ENCODE results near the gene AMACR.
A peak's percentile ranks its signal among the peaks of the same experiment; 100 is the strongest.

The AMACR gene

DNA sequence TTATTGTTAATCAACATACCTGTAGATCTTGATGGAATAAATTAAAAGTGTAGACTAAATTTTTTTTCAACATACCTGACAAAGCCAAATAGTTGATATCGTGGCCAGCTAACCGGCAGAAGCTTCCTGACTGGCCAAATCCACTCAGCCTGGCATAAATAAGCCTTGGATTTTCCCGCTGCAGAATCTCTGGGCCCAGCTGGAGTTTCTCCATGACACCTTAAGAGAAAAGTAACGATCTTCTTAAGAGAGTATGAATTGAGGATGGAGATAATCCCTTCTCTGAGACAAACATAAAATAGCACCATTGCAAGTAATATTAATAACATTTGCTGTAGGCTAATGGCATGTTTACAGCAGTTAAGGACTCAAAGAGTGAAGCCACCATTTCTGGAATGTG, 2.2 kb downstream of the AMACR start:
- DNase-seq (ENCODE audit: low read depth) = no peak

DNA sequence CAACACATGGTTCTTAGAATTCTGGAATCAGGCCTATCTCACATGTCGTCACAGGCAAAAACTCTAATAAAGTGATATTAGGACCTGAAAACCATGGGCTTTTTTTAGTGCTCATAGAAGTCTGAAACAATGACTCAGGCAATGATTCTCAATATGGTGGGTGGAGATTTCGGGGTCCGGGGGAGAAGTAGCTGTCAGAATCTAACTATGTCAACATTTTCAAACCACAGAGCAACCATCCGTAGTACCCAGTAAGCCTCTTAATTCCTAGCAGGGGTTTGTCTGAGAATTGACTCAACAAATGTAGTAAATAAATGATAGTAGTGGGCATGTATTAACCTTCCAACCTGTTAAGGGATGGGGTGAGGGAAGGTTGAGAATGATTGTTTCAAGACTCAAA, 2.6 kb downstream of the AMACR start:
- no peak for DNase-seq (ENCODE audit: low read depth)

DNA sequence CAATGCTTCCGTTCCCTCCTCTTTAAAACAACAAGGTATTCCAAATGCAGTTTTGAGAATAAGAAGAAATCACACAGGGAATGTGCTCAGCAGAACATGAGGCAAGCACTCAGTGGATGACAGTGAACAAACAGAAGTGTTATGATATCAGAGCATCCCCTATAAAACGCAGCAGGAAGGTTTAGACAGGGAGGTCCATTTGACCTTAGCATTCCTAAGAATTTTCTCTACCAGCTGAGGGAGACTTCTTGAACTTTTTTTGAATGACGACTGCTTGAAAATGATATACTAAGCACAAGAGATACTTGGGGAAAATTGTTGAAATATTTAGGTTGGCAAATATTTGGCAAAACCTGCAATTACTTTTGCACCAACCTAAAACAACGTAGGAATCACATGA, 3.9 kb downstream of the AMACR start:
- DNase-seq (ENCODE audit: low read depth) = no peak

DNA sequence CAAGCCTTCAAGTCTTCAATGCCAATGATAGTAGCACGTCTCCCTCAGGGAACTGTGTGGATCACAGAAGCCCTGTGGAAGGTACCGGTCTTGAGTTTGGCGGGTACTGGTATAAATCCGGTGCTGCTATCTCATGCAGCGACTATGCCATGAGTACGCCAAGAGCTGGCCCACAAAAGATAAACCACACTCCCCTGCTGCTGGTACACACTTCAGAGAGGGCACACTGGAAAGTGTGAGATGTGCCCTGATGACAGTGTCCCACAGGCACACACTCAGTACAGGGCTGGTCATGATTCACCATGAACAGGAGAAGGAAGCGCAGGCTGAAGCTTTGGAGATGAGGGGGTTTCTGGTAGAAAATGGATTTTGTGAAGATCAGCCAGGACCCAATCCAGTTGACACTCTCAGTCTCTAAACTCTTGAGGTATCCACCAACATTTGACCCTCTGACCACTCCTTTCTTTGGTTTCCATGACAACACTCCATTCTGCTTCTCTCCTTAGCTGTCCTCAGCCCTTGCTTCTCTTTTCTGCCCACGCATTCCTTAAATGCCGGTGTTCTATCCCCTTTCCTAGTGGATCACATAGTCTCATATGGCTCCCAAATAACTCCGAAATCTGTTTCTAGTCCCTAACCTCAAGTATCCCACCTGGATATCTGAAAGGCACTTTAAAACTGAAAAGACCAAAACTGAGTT, 5.1 kb downstream of the AMACR start:
- DNase-seq (ENCODE audit: low read depth) = no peak

DNA sequence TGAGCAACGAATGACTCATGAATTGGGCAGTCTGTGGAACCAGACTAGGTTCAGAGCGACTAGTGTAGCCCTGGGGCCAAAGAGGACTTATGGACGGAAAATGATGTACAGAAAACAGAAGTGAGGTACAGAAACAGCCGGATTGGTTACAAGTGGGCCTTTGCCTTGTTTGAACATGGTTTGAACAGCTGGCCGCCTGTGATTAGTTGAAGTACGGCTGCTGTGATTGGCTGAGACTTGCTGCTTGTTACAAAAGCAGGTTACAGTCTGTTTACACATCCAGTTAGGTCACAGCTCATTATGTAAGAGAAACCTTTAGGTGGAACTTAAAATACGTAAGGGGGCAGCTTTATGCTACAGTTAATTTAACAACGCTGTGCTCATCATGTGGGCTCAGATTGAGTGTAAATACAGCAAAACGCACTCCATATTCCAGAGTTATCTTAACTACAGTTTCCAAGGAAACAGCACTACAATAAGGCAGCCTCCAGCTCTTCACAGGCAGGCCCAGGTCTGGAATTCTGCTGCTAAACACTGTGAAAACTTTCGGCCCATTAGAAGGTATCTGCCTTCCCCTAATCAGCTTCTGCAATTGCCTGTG, 6.5 kb downstream of the AMACR start:
- no peak for DNase-seq (ENCODE audit: low read depth)

DNA sequence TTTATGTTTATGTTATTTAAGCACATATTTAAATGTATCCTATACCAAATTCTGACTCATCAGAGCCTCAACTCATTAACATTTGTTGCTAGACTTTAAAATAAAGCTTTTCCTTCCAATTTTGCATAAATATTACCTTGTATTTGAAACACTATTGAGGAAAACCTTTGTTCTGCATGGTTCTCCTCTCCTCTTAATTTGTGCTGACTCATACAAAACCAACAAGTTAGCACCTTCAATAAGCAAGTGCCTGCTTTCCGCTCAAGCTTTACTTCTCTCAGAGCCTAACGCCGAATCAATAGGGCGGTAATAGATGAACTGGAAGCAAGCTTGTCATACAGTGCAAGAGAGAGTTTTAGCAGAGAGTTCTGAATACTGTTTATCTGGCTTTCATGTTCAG, 7.9 kb downstream of the AMACR start:
- no peak for DNase-seq (ENCODE audit: low read depth)

DNA sequence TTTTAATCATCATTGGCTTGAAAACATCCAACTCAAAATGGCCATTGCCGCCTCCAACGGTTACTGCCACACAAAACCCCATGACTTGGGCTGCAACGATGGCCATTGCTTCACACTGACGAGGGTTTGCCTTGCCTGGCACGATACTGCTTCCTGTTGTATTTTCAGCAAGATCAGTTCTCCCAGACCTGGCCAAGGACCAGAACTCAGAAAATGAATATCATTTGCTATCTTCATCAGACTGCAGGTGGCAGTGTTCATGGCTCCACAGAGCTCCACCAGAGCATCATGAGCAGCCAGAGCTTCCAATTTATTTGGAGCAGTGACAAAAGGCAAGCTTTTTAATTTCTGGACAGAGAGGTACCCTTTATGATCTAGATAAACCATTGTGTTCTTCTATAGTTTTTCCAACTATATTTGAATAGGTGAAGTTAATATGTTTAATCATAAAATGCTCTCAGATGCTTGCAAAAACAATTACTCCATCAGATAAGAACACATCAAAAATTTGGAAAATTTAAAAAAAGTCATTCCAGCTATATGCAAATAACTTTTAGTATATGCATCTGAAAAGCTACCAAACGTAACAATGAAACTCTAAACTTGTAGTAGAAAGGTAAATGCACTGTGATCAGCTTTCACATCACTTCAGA, 10.4 kb downstream of the AMACR start:
- DNase-seq (ENCODE audit: low read depth) = peak; percentile 29

DNA sequence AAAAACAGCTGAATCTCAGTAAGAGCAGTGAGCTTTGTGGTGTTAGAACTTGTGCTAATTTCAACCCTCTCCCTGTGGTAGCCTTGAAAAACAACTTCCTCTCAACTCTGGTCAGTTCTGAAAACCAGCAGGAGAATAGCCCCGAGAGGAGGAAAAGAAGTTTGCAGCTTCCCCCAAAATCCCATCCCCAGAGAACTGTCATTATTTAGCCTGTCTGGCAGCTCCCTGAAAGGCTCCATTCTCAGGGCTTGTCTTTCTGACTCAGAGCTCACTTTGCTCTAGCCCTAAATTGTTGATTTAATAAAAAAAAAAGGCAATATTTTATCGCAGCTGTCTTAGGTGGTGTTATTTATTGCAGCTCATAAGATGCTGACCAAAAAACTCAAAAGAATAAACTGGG, 12.0 kb downstream of the AMACR start:
- DNase-seq (ENCODE audit: low read depth) = no peak

DNA sequence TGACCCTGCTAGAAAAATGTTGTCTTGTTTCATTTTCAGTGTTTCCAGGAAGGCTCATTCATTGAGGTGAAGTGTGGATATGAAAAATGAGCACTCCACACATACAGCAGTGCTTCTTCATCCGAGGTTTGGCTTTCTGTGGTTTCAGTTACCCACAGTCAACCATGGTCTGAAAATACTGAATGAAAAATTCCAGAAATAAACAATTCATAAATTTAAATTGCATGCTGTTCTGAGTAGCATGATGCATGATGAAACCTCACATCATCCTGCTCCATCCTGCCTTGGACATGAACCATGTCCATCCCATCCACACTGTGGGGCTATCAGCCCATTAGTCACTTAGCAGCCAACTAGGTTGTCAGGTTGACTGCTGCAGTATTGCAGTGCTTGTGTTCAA, 13.0 kb downstream of the AMACR start:
- no peak for DNase-seq (ENCODE audit: low read depth)

DNA sequence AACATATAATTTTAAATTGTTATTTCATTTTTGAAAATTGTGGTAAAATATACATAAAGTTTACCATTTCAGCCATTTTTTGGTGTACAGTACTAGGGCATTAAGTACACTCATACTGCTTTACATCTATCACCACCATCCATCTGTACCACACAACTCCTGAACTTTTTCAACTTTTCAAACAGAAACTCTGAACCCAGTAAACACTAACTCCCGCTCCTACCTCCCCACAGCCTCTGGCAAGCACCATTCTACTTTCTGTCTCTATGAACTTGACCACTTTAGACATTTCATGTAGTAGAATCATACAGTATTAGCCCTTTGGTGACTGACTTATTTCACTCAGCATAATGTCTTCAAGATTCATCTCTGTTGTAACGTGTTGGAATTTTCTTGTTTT, 15.0 kb downstream of the AMACR start:
- no peak for DNase-seq (ENCODE audit: low read depth)

DNA sequence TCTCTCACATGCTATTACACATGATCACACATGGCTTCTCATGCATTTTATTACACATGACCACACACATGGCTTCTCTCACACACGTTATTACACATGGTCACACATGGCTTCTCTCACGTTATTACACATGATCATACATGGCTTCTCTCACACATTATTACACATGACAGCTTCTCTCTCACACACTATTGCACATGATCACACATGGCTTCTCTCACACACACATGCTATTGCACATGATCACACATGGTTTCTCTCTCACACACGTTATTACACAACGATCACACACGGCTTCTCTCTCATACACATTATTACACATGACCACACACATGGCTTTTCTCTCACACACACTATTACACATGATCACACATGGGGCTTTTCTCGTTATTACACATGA, 22.4 kb downstream of the AMACR start:
- DNase-seq (ENCODE audit: low read depth) = no peak

DNA sequence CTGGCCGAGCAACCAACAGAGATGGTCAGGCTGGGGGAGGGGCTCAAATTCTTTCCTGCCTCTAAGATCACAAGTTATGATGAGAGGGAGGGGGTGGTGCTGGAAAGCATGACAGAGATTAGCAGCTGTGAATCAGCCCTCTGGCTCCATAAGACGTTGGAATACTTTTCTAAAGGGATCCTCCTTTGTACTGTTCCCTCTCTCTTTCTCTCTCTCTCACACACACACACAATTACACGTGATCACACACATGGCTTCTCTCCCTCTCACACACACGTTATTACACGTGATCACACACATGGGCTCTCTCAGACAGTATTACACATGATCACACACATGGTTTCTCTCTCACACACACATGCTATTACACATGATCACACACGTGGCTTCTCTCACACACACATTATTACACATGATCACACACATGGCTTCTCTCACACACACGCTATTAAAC, 23.2 kb downstream of the AMACR start, which contains the start of gene SLC45A2:
TSS of gene SLC45A2 (minus strand) at position 23 of the 454 bp plus-strand sequence. CDS start 110 bp downstream, outside the sequence.
- no peak for DNase-seq (ENCODE audit: low read depth)

DNA sequence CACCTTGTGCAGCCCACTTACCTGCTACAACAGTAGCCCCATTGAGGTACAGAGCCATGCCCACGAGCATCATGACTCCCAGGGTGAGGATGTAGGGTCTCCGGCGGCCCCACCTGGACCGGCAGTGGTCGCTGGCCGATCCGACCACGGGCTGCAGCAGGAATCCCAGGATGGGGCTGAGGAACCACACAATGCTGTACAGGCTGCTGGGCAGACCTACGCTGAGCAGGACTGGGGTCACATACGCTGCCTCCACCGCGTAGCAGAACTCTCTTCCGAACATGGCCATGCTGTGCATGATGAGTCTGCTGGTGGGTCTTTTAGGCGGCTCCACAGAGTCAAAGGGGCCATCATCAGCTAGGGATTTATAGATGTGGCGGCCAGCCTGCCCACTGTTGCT, 23.7 kb downstream of the AMACR start:
- DNase-seq (ENCODE audit: low read depth) = no peak

DNA sequence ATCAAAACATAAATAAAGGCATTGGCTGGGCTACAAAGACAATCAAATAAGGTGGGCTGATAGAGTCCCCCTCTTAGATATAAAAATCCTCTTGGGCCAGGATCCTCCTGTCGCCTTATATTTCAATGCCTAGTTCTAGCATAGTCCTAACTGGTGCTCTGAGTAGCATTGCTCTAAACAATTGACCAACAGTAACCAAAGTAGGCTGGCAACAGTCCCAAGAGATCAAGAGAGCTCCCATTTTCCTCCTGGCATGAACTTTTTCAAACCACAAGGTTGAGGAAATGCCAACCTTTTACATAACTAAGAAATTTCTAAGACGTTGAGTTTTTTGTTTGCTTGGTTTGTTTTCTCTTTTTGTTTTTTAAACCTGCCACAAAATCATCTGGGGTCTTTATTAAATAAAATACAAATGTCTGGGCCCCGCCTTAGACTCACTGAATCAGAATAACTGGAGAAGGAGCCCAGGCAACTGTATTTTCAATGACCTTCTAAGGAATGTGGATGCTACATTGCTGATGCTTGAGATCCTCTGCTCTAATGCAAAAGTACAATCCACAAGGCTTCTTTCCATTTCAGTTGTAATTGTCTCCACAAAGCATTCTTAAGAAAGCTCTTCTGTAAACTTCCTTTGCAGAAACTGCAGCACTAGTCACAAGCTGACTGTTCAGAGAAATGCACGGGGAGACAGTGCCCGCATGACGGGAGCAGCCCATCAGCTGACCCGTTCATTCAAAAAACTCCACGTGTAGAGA, 26.3 kb downstream of the AMACR start:
- DNase-seq (ENCODE audit: low read depth) = no peak

DNA sequence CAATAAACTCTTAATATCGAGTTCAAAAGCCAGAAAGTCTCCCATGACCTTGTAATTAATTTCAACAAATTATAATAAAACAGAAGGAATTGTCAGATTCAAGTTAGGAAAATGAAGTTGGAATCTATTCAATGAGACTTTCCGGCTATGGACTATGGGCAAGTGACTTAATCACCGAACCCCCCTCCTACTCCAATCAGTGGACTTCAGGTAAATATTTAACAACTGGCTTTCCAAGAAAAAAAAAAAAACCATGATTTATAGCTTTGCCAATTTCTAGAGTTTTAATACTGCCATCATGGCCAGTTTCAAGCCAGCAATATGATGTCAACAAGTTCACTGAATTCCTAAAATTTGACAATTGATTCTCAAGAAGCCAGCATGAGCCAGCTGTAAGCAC, 27.8 kb downstream of the AMACR start:
- no peak for DNase-seq (ENCODE audit: low read depth)

DNA sequence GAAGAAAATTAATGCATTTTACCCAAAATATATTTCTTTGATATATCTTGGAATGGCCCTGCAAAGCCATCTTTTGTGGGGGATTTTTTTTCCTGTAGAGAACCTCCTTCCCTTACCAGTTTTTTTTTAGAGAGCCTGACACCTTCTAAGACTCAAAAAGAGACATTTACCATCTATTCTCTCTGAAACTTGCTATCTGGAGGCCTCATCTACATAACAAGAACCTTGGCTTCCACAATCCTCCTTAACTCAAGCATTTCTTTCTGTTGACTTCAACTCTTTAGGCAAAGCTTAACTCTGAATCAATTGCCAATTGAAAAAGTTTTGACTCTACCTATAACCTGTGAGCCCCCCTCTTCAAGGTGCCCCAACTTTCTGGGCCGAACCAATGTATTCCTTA, 29.5 kb downstream of the AMACR start:
- DNase-seq (ENCODE audit: low read depth) = no peak

DNA sequence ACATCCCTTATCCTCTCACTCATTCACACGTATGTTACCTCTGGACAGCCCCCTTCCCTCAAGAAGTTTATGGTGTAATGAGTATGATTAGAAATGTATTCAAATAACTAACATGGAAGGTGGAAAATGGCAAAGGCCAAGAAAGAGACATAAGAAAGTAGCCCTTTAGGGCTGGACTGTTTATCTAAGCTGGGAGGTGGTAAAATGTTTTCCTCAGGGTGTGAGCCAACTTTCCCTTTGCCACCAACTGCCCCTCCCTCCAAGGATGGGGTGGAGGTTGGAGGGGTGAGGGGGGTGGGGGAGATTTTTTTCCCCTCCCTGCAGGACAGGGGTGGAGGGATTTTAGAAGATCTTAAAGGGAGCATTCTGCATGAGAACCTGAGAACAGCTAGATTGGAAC, 31.5 kb downstream of the AMACR start:
- no peak for DNase-seq (ENCODE audit: low read depth)

DNA sequence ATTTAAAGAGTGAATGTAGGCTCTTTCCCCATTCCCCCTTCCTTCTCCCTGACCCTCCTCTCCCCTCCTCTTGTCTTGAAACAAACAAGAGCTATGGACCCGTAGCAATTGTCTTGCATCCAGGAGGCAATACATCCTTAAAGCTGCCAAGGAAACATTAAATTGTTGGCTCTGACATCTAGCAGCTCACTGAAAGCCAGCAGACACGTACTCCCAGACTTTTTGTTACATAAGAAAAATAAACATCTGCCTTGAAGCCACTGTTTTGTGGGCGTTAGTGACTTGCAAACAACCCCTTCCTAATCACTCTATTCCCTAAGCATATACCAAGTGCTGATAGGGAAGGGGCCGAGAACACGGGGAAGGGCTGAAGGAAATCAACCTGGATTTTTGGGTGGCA, 32.0 kb downstream of the AMACR start:
- DNase-seq (ENCODE audit: low read depth) = no peak

DNA sequence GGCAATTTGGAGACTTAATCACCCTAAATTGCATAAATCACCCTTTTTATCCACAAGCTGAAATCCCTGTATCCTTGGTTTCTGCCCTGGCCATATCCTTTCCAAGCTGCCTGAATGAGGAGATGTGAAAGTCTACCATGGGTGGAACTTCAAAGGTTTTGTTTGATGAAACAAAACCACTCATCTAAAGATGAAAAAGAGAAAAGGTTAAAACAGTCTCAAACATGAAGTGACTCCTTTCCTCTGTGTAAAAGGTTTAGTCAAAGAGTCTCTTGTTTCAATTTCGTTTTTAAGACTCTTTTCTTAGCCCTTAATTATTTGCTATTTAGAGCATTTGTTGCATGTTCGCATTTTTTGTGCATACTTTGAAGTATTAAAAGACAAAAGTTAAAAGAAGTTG, 34.6 kb downstream of the AMACR start:
- DNase-seq (ENCODE audit: low read depth) = no peak

DNA sequence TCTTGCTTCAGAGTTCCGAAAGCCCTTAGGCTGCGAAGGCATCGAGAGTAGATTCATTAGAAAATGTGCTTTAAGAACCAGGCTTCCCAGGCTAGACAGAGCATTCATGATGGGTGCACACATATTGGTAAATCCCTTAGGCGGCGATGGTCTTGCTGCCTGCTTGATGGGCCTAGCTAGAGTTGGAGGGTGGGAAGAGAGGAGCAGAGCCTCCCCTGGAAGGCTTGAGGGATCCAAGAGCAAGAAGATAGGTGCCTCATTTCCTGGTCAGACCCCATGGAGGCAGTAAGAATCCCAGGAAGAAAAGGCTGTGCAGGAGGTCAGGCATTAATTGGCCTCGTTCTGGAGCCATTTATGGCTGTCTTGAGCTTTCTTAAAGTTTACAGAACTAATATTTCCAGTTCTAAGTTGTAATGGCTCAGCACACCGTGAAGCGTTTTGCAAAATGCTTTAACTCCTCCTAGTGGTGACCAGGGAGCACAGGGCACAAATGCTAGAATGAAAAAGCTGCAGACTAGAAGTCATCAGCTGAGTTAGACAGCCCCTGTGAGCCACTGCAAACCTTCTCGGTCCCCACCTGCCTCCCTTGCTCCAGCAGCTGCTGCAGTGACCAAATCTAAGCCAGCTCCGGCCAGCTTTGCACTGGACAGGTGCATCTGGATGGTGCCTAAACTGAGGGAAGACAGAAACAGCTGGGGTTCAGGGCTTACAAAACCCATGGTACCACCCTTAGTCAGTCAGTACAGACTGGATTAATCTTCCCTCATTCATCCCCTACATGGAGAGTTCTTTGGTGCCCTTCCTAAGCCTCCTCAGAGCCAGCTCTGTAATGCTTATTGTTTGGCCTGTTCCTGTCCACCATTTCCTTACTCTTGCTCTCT, 38.0 kb downstream of the AMACR start:
- DNase-seq (ENCODE audit: low read depth) = no peak

DNA sequence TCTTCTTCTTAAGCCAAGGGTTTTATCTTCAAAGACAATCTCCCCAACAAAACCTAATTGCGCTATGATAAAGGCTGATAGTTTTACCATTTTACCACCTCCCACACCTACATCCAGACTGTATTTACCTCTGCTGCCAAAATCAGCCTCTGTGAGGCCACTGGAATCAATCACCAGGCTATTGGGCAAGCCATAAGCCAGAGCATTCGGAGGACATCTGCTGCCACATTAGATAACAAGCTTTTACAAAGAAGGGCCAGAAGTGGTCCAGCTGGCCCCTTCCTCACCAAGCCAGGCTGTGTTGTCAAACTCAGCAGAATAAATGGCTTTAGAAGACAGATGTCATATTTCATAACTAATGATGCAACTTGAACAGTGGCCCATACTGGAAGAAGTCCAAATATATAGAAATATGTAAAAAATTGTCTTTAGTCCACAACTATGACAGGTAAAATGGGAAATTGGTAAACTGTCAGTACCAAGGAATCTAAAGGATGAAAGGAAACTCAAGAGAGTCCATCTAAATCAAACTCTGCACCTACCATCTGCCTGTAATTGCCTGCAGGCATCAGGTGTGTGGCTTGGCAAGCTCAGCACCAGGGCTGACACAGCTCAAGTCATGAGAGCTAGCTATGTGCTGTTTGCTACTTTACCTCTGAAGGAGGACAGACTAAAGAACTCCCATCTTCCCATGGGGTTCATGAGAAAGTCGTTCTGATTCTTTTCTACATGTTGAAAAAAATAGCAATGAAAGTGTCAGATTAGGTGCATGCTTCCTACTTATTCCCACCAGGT, 39.4 kb downstream of the AMACR start:
- no peak for DNase-seq (ENCODE audit: low read depth)
